Limb (tissue), 2 donors: ENCODE data around the gene KBTBD6.
"Not testable (repeated sequence)": the region's sequence is repeated elsewhere in the genome, so short reads cannot be mapped to it uniquely, and the experiment has no call there.

Experiments used
- DNase-seq, 2 donors: peaks; one replicate each; pipeline ENCODE4 v3.0.0-alpha.2; 2016; ENCODE audit errors: extremely low spot score in 2 of 2

Gene KBTBD6

GRCh38 chr13:41132512-41133152 lies at the start of gene KBTBD6:
KBTBD6 (minus strand) TSS chr13:41132802; CDS start chr13:41132511, 291 bp downstream.
- DNase-seq = peak; percentile 96 to 99

- no peak for DNase-seq
Observed at GRCh38 chr13:41182231-41182630, 49.6 kb upstream of the KBTBD6 start.

- DNase-seq = no peak
Observed at GRCh38 chr13:41179593-41180250, 47.1 kb upstream of the KBTBD6 start.

GRCh38 chr13:41178040-41178439 lies 45.4 kb upstream of the KBTBD6 start:
- DNase-seq = no peak

- no peak for DNase-seq
Observed at GRCh38 chr13:41177616-41178015, 45.0 kb upstream of the KBTBD6 start.

- DNase-seq = not testable (repeated sequence)
Observed at GRCh38 chr13:41175576-41175975, 43.0 kb upstream of the KBTBD6 start.

- DNase-seq = no peak
Observed at GRCh38 chr13:41162151-41162550, 29.5 kb upstream of the KBTBD6 start.

- DNase-seq = no peak
Observed at GRCh38 chr13:41159174-41159573, 26.6 kb upstream of the KBTBD6 start.

GRCh38 chr13:41157048-41157717 lies 24.6 kb upstream of the KBTBD6 start:
- DNase-seq = no peak

- no peak for DNase-seq
Observed at GRCh38 chr13:41156620-41157019, 24.0 kb upstream of the KBTBD6 start.

GRCh38 chr13:41154042-41154441 lies 21.4 kb upstream of the KBTBD6 start:
- no peak for DNase-seq

GRCh38 chr13:41152005-41152404 lies 19.4 kb upstream of the KBTBD6 start:
- DNase-seq = no peak

- no peak for DNase-seq
Observed at GRCh38 chr13:41150058-41150457, 17.5 kb upstream of the KBTBD6 start.

- DNase-seq = no peak
Observed at GRCh38 chr13:41148419-41149283, 16.0 kb upstream of the KBTBD6 start.

- no peak for DNase-seq
Observed at GRCh38 chr13:41145136-41145908, 12.7 kb upstream of the KBTBD6 start.

- DNase-seq = no peak
Observed at GRCh38 chr13:41144576-41144975, 12.0 kb upstream of the KBTBD6 start.

- no peak for DNase-seq
Observed at GRCh38 chr13:41139296-41139966, 6.8 kb upstream of the KBTBD6 start.

- no peak for DNase-seq
Observed at GRCh38 chr13:41137951-41138350, 5.3 kb upstream of the KBTBD6 start.

GRCh38 chr13:41137241-41137640 lies 4.6 kb upstream of the KBTBD6 start:
- DNase-seq = no peak

GRCh38 chr13:41136396-41137031 lies 3.9 kb upstream of the KBTBD6 start:
- DNase-seq = no peak
